IPS-15b (cell line): ENCODE data around the gene LRP1B.

Experiments used
- H3K27me3 ChIP-seq: one replicate; pipeline ENCODE4 v1.6.1; 2013; ENCODE audit warnings: low read length; ENCODE audit not compliant: control insufficient read depth, insufficient read depth
- H3K36me3 ChIP-seq: one replicate; pipeline ENCODE4 v1.6.1; 2013; ENCODE audit warnings: low read length; ENCODE audit not compliant: control insufficient read depth, insufficient read depth
- H3K4me1 ChIP-seq: one replicate; pipeline ENCODE4 v1.6.1; 2013; ENCODE audit warnings: mild to moderate bottlenecking, low read length; ENCODE audit not compliant: control insufficient read depth, insufficient read depth
- H3K4me3 ChIP-seq: one replicate; pipeline ENCODE4 v1.5.1; 2013; ENCODE audit warnings: low read depth, low read length
- H3K9ac ChIP-seq: one replicate; pipeline ENCODE4 v1.6.1; 2013; ENCODE audit warnings: low read depth, mild to moderate bottlenecking, low read length
- H3K9me3 ChIP-seq: one replicate; pipeline ENCODE4 v1.6.1; 2013; ENCODE audit warnings: mild to moderate bottlenecking, low read length; ENCODE audit not compliant: control insufficient read depth, insufficient read depth

Gene LRP1B

DNA sequence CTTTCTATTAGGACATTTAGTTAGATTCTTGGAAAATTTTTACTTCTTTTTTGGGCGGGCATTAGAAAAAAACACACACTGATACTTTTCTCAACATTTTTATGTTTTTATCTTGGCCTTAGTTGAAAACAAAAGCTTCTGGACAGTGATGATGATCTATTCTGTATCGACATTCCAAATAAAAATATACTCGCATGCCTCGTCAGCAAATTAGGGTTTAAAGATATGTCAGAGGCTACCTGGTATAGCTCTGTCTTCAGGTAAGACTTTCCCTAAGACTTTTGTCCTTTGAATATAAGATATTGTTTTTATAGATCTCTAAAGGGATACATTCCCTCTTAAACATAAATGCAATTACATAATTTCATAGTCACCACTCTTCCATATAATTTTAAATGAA, 816.8 kb downstream of the LRP1B start:
- Histone ChIP-seq H3K4me1 (no peaks in the 10 kb centered on the region), H3K9ac (no peak overlapping the region), H3K36me3 (no peaks in the 10 kb centered on the region), H3K9me3 (no peaks in the 10 kb centered on the region), H3K27me3 (no peaks in the 10 kb centered on the region), H3K4me3 (no peak overlapping the region)

DNA sequence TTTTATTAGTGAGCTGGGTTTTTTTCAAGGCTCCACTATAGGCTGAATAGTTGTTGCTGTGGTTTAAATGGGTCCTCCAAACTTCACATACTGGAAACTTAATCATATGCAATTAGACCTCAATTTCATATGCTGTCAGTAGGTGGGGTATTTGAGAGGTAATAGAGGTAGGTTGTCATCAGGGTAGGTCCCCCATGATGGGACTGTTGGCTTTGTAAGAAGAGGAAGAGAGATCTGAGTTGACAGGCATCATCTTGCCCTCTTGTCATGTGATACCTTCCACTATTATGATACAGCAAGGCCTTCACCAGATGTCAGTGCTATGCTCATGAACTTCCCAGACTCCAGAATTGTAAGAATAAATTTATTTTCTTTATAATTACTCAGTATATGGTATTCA, 819.4 kb downstream of the LRP1B start:
- Histone ChIP-seq H3K9ac (no peak overlapping the region), H3K27me3 (no peaks in the 10 kb centered on the region), H3K4me3 (no peak overlapping the region), H3K9me3 (no peaks in the 10 kb centered on the region), H3K4me1 (no peaks in the 10 kb centered on the region), H3K36me3 (no peaks in the 10 kb centered on the region)

DNA sequence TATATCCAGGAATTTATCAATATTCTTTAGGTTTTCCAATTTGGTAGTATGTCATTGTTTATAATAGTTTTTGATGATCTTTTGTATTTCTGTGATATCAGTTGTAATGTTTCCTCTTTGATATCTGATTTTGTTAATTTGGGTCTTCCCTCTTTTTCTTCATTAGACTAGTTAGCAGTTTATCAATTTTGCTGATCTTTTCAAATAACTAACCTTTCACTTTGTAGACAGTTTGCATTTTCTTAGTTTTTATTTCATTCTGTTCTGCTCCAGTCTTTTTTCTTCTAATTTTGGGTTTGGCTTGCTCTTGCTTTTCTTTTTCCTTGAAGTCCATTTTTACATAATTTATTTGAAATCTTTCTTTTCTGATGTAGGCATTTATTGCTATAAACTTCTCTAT, 824.4 kb downstream of the LRP1B start:
- H3K9me3 ChIP-seq, result no peaks in the 10 kb centered on the region

DNA sequence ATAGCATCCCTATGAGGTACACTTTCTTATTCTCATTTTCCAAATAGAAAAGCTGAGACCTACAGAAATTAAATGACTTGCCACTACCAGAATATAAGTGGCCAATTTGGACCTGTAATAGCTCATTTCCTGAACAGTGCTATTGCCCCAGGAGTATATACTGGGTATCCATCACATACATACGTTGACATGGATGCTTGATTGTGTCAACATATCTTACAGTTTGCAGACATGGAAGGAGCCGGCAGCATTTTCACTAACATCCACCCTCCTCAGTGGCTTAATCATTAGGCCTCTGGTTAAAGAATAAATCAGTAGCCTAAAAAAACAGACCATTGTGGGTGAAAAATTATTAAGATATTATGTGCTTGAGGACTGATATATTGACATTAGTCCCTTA, 829.3 kb downstream of the LRP1B start:
- Histone ChIP-seq H3K4me3 (no peak overlapping the region), H3K9me3 (no peaks in the 10 kb centered on the region), H3K36me3 (no peaks in the 10 kb centered on the region), H3K27me3 (no peaks in the 10 kb centered on the region), H3K9ac (no peak overlapping the region), H3K4me1 (no peaks in the 10 kb centered on the region)

More for the DNA sequence above, 824.4 kb downstream of the LRP1B start:
- H3K36me3 ChIP-seq, result no peaks in the 10 kb centered on the region
- no peaks in the 10 kb centered on the region for H3K27me3 ChIP-seq
- no peak overlapping the region for H3K9ac ChIP-seq
- no peak overlapping the region for H3K4me3 ChIP-seq
- H3K4me1 ChIP-seq, result no peaks in the 10 kb centered on the region

DNA sequence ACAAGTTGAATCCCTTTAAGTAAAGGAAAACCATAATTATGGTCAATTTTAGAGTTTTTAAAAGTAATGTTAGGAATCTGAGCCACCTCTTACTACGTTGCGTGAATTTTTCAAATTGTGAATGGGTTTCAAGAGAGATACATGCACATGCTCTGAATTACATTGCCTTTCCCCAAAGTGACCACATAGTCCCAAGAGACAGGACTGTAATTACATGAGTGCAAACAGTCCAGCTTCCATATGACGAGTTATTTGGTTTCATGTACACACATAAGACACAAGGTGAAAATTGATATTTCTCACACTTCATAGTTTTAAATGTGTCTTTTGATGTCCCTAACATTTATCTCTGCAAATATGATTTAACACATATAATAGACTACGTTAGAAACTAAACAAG, 850.8 kb downstream of the LRP1B start:
- no peaks in the 10 kb centered on the region for H3K36me3 ChIP-seq
- H3K9ac ChIP-seq, result no peak overlapping the region
- H3K9me3 ChIP-seq, result no peaks in the 10 kb centered on the region
- no peak overlapping the region for H3K4me3 ChIP-seq
- no peaks in the 10 kb centered on the region for H3K27me3 ChIP-seq
- no peaks in the 10 kb centered on the region for H3K4me1 ChIP-seq

DNA sequence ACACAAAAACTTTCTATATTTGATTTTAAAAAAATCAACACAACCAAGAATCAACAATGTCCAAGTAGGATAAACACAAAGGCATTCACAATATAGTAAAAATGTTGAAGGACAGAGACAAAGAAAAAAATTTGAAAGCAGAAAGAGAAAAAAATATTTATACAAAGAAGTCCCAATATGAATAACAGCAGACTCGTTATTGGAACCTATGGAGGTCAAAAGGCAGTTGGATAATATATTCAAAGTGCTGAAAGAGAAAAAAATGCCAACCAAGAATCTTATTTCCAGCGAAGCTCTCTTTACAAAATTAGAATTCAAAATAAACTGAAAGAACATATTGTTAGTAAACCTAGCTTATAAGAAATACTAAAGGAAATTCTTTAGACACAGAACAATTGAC, 859.5 kb downstream of the LRP1B start:
- H3K4me3 ChIP-seq, result no peak overlapping the region
- no peaks in the 10 kb centered on the region for H3K27me3 ChIP-seq
- peaks cover 4% of the 10 kb centered on the region for H3K9me3 ChIP-seq
- H3K4me1 ChIP-seq, result no peaks in the 10 kb centered on the region
- H3K36me3 ChIP-seq, result no peaks in the 10 kb centered on the region
- no peak overlapping the region for H3K9ac ChIP-seq

DNA sequence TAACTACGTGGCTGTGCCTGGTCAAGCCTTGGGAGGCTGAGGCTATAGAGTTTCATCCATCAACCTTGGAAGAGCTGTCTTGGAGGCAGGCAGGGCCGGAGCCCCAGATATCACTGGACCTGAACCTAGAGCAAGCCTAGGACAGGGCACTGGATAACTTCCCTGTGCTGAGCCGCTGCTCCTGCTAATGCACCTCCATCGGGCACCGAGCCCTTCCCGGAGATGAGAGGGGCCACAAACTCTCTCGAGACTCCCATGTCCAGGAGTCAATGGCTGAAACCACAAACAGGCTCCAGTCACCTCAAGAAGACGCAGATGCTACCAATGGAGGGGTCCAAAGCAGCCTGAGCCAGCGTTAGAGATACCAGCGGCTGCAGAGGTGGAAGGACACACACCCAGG, 866.0 kb downstream of the LRP1B start:
- Histone ChIP-seq H3K4me1 (no peaks in the 10 kb centered on the region), H3K9ac (no peak overlapping the region), H3K36me3 (no peaks in the 10 kb centered on the region), H3K4me3 (no peak overlapping the region), H3K27me3 (no peaks in the 10 kb centered on the region), H3K9me3 (no peaks in the 10 kb centered on the region)

DNA sequence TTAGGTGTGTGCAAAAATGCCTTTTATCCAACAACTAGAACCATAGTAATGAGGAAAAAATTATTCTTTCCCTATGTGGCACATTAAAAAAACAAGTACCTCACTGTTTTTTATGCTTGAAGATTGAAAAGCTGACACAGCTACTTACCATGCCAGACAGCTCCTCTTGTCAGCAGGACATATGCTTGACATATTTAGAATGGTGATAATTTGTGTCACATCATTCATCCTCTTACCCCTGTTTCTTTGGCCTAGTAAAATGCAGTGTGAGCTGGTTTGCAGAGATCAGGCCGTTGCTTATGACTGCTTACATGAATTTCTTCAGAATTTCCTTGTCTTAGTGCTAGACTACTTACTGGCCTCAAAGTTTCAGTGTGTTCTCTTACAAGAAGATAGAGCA, 869.9 kb downstream of the LRP1B start:
- H3K4me3 ChIP-seq, result no peak overlapping the region

DNA sequence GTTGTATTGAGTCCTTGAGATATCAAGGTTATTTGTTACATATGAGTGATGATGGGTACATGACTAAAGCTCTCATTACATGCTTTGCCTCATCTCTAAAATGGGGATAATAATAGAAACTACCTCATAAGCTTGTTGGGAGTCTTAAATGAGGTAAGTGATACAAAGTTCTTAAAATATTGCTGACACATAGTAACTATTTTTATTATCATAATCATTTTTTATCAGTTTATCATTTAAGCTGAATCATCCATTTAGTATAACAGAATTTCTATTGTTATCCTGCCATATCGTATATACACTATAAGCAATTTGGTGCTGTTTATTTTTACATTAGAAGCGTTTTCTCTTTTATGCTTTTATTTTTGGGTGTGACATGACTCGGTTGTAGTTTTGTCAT, 871.1 kb downstream of the LRP1B start:
- Histone ChIP-seq H3K27me3 (no peaks in the 10 kb centered on the region), H3K4me1 (no peaks in the 10 kb centered on the region), H3K9me3 (no peaks in the 10 kb centered on the region), H3K36me3 (no peaks in the 10 kb centered on the region), H3K9ac (no peak overlapping the region), H3K4me3 (no peak overlapping the region)

More for the DNA sequence above, 869.9 kb downstream of the LRP1B start:
- no peaks in the 10 kb centered on the region for H3K36me3 ChIP-seq
- no peaks in the 10 kb centered on the region for H3K4me1 ChIP-seq
- H3K9me3 ChIP-seq, result no peaks in the 10 kb centered on the region
- no peak overlapping the region for H3K9ac ChIP-seq
- H3K27me3 ChIP-seq, result no peaks in the 10 kb centered on the region

DNA sequence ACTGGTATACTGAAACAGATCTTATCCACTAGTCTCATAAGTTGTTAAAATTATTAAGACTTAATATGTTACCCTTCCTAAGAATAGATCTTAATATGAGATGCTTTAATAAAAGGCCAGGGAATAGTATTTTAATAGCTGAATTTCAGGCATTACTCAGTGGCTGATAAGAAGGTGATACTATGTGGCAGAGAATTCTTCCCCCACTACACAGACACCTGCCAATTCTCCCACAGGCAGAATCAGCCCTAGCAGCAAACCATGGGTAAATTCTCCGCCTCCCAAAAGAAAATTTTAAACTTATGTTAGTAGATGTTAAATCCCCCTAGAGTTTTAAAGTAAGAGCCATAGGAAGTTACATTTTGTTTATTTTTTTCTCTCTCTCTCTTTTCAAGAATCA, 888.8 kb downstream of the LRP1B start:
- Histone ChIP-seq H3K9me3 (no peaks in the 10 kb centered on the region), H3K36me3 (no peaks in the 10 kb centered on the region), H3K9ac (no peak overlapping the region), H3K4me1 (no peaks in the 10 kb centered on the region), H3K27me3 (no peaks in the 10 kb centered on the region), H3K4me3 (no peak overlapping the region)

DNA sequence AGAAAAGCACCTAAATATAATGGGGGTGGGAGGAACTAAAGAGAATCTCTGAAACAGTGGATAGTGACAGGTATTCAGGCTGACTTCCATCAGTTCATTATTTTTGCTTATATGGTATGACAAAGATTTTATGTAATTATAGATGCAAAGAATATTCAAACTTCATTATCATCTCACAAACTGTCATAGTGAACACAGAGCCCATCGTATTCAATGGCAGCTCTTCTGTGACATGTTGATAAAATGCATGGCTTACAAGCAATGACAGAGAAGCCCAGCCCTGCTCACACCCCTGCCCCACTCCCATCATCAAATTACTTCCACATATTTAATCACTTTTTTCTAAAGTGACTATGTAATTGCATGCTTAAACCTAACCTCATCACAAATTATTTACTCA, 904.3 kb downstream of the LRP1B start:
- H3K9ac ChIP-seq, result no peak overlapping the region
- no peak overlapping the region for H3K4me3 ChIP-seq
- H3K9me3 ChIP-seq, result no peaks in the 10 kb centered on the region
- H3K4me1 ChIP-seq, result no peaks in the 10 kb centered on the region
- no peaks in the 10 kb centered on the region for H3K36me3 ChIP-seq
- H3K27me3 ChIP-seq, result no peaks in the 10 kb centered on the region

DNA sequence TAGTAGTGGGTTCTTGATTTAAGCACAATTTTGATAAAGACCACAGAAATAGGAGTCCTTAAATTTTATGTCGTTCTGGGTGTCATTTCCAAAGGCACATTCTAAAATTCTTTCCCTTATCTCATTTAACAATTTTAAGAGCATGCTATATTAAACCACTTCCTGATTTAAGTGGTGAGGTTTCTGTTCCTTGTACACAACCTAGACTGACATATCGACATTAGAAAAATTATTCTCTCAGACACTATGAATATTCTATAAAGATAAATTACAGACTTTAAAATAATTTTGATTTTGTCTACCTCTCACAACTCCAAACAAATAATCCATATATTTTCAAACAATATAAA, 923.8 kb downstream of the LRP1B start:
- Histone ChIP-seq H3K4me1 (no peaks in the 10 kb centered on the region), H3K27me3 (no peaks in the 10 kb centered on the region)

DNA sequence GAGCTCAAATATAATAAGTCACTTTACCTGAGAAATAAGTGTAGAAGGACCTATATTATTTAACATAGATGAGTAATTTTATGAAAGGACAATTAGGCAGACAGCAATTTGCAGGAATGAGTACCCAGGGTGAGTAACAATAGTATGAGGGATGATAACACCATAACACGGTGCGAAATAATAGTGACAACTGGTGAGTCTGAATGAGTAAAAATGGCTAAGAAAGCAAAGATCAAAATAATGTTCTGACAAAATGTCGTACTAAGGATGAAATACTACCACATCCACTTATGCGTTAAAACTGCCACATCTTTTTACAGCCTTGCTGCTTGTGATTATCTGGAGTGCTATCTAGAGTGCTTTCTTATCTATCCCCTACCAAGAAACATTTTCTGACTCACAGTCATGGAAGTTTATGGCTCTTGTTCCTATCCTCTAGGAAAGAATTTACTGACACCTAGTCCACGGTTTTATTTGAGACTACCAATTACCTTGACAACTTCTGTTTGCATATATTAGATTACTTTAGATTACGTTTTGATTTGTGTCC, 929.7 kb downstream of the LRP1B start:
- Histone ChIP-seq H3K27me3 (no peaks in the 10 kb centered on the region), H3K9me3 (no peaks in the 10 kb centered on the region), H3K4me1 (no peaks in the 10 kb centered on the region), H3K36me3 (no peaks in the 10 kb centered on the region), H3K9ac (no peak overlapping the region), H3K4me3 (no peak overlapping the region)

More for the DNA sequence above, 923.8 kb downstream of the LRP1B start:
- Histone ChIP-seq H3K36me3 (no peaks in the 10 kb centered on the region), H3K4me3 (no peak overlapping the region), H3K9ac (no peak overlapping the region), H3K9me3 (no peaks in the 10 kb centered on the region)
